Glutamatergic neuron (in vitro differentiated cells): ENCODE results near the gene MED12. TPM values are rescaled to one million over a fixed set of nuclear protein-coding genes. Genes with fewer than 3 reads are reported as not detected.

ENCODE experiments used
- DNase-seq: peaks from one replicate; pipeline ENCODE4 v3.0.0; 2022
- H3K27ac Mint-ChIP-seq: one replicate; pipeline ENCODE4 v1.8.0; 2020; ENCODE audit warnings: mild to moderate bottlenecking, mixed read lengths, inconsistent platforms; ENCODE audit not compliant: unreplicated experiment
- H3K27me3 Mint-ChIP-seq: one replicate; pipeline ENCODE4 v1.8.0; 2020; ENCODE audit warnings: mild to moderate bottlenecking, moderate library complexity, mixed read lengths, inconsistent platforms; ENCODE audit not compliant: unreplicated experiment
- H3K36me3 Mint-ChIP-seq: one replicate; pipeline ENCODE4 v1.8.0; 2020; ENCODE audit warnings: mild to moderate bottlenecking, mixed read lengths, inconsistent platforms; ENCODE audit not compliant: unreplicated experiment
- H3K4me1 Mint-ChIP-seq: one replicate; pipeline ENCODE4 v1.8.0; 2020; ENCODE audit warnings: mild to moderate bottlenecking, low read depth, mixed read lengths, inconsistent platforms; ENCODE audit not compliant: unreplicated experiment
- H3K4me3 Mint-ChIP-seq: one replicate; pipeline ENCODE4 v1.8.0; 2020; ENCODE audit warnings: mild to moderate bottlenecking, mixed read lengths, inconsistent platforms; ENCODE audit not compliant: unreplicated experiment
- H3K9me3 Mint-ChIP-seq: one replicate; pipeline ENCODE4 v1.8.0; 2020; ENCODE audit warnings: mild to moderate bottlenecking, moderate library complexity, mixed read lengths, inconsistent platforms; ENCODE audit not compliant: unreplicated experiment
- CTCF ChIP-seq: fragments of 200-600 bp; sonication (generic); IDR thresholded peaks from one replicate; pipeline ENCODE4 v1.5.0; 2021; ENCODE audit not compliant: partially characterized antibody, unreplicated experiment
- total RNA-seq: library from RNA; stranded (reverse); fragmentation: NEBNext Ultra II Directional; extraction: Animal tissue kit (Norgen Biotek cat#: 25700); gene quantifications from one replicate; pipeline ENCODE4 v1.2.1, GENCODE V29; 2021; ENCODE audit not compliant: unreplicated experiment

MED12 gene
- total RNA-seq, 1 donor from 2014 or later: 87.4 TPM

GRCh38 chrX:71166461-71166860 lies 48.1 kb downstream of the MED12 start:
- no peak for DNase-seq
- no peak overlapping the region for H3K27ac Mint-ChIP-seq
- no peaks in the 10 kb centered on the region for H3K27me3 Mint-ChIP-seq
- H3K9me3 Mint-ChIP-seq: no peaks in the 10 kb centered on the region
- H3K36me3 Mint-ChIP-seq: no peaks in the 10 kb centered on the region
- H3K4me3 Mint-ChIP-seq: no peak overlapping the region
- no peak for TF ChIP-seq CTCF
- H3K4me1 Mint-ChIP-seq: peaks cover 1% of the 10 kb centered on the region

GRCh38 chrX:71167031-71167781 lies 48.8 kb downstream of the MED12 start:
- Mint-ChIP-seq H3K9me3 (no peaks in the 10 kb centered on the region), H3K27ac (no peak overlapping the region), H3K4me3 (no peak overlapping the region), H3K36me3 (no peaks in the 10 kb centered on the region), H3K4me1 (peaks cover 5% of the 10 kb centered on the region), H3K27me3 (no peaks in the 10 kb centered on the region)
- no peak for TF ChIP-seq CTCF
- no peak for DNase-seq

- no peaks in the 10 kb centered on the region for H3K36me3 Mint-ChIP-seq
- no peak for DNase-seq
- no peak overlapping the region for H3K4me3 Mint-ChIP-seq
- H3K27ac Mint-ChIP-seq: no peak overlapping the region
- TF ChIP-seq CTCF: no peak
- H3K27me3 Mint-ChIP-seq: no peaks in the 10 kb centered on the region
- H3K9me3 Mint-ChIP-seq: no peaks in the 10 kb centered on the region
- peaks cover 5% of the 10 kb centered on the region for H3K4me1 Mint-ChIP-seq
Observed at GRCh38 chrX:71168134-71168533, 49.7 kb downstream of the MED12 start.

- no peak for DNase-seq
- no peak for TF ChIP-seq CTCF
- no peaks in the 10 kb centered on the region for H3K27me3 Mint-ChIP-seq
- H3K4me1 Mint-ChIP-seq: peaks cover 5% of the 10 kb centered on the region
- H3K4me3 Mint-ChIP-seq: no peak overlapping the region
- H3K27ac Mint-ChIP-seq: no peak overlapping the region
- H3K36me3 Mint-ChIP-seq: no peaks in the 10 kb centered on the region
- no peaks in the 10 kb centered on the region for H3K9me3 Mint-ChIP-seq
Observed at GRCh38 chrX:71169586-71169985, 51.2 kb downstream of the MED12 start.

GRCh38 chrX:71170660-71171059 lies 52.3 kb downstream of the MED12 start:
- Mint-ChIP-seq H3K4me3 (no peak overlapping the region), H3K27ac (no peak overlapping the region), H3K4me1 (peaks cover 5% of the 10 kb centered on the region), H3K27me3 (no peaks in the 10 kb centered on the region), H3K9me3 (no peaks in the 10 kb centered on the region), H3K36me3 (no peaks in the 10 kb centered on the region)
- no peak for DNase-seq
- TF ChIP-seq CTCF: no peak
